ENCODE data around the gene CSF3. TPM values are rescaled to one million over a fixed set of nuclear protein-coding genes. Genes with fewer than 3 reads are reported as not detected.

The CSF3 gene
- total RNA-seq (2012; rRNA removed) = not detected in 2 replicates
- not detected in 2 replicates for polyA plus RNA-seq (2012; rRNA removed)
- polyA plus RNA-seq (2012; cell fraction: cytosol; rRNA removed) = 0.03 and 0.05 TPM in 2 replicates
- polyA plus RNA-seq (2012; cell fraction: nucleus; rRNA removed; ENCODE audit: low replicate concordance) = 0.04 TPM in 1 of 2 replicates, not detected in the other
- Bru-seq, nascent RNA = not detected
- not detected for BruChase-seq, experiment 1, labeled RNA remaining after a 6-hour chase
- BruChase-seq, experiment 2, labeled RNA remaining after a 2-hour chase = not detected
- long read RNA-seq = 0 reads

DNA sequence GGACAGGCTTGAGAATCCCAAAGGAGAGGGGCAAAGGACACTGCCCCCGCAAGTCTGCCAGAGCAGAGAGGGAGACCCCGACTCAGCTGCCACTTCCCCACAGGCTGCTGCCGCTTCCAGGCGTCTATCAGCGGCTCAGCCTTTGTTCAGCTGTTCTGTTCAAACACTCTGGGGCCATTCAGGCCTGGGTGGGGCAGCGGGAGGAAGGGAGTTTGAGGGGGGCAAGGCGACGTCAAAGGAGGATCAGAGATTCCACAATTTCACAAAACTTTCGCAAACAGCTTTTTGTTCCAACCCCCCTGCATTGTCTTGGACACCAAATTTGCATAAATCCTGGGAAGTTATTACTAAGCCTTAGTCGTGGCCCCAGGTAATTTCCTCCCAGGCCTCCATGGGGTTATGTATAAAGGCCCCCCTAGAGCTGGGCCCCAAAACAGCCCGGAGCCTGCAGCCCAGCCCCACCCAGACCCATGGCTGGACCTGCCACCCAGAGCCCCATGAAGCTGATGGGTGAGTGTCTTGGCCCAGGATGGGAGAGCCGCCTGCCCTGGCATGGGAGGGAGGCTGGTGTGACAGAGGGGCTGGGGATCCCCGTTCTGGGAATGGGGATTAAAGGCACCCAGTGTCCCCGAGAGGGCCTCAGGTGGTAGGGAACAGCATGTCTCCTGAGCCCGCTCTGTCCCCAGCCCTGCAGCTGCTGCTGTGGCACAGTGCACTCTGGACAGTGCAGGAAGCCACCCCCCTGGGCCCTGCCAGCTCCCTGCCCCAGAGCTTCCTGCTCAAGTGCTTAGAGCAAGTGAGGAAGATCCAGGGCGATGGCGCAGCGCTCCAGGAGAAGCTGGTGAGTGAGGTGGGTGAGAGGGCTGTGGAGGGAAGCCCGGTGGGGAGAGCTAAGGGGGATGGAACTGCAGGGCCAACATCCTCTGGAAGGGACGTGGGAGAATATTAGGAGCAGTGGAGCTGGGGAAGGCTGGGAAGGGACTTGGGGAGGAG lies at the start of gene CSF3:
TSS of gene CSF3 (plus strand) at position 436 of the 993 bp plus-strand sequence. CDS start at position 471, 35 bp downstream.
- CTCF ChIA-PET = interaction anchor here (1.0 to 1.9 kb wide), 4 partner anchors 12 to 98 kb away, joined by 3 to 7 read pairs (median 4); no protein-coding TSS in a partner anchor
- no peak for DNase-seq
- H3K9ac ChIP-seq (ENCODE audit: low read depth, low read length) = no peak within 1 kb of the TSS
- TF ChIP-seq CTCF (conservative IDR thresholded peaks at IDR 0.05; ENCODE audit: low read depth, low read length) (no peak), MAZ (IDR thresholded peaks at IDR 0.05; ENCODE audit: borderline replicate concordance, low read depth, low read length) (no peak), POLR2A (IDR thresholded peaks at IDR 0.05; ENCODE audit: low read depth, low read length) (no peak), MAFK (IDR thresholded peaks at IDR 0.05; ENCODE audit: low read depth, low read length) (no peak), ELK1 (IDR thresholded peaks at IDR 0.05; ENCODE audit: borderline replicate concordance, low read depth, low read length) (no peak), NFE2L2 (IDR thresholded peaks at IDR 0.05; ENCODE audit: low read depth, low read length) (no peak), BHLHE40 (IDR thresholded peaks at IDR 0.05; ENCODE audit: low read depth, low read length) (no peak), SMC3 (IDR thresholded peaks at IDR 0.05; ENCODE audit: low read depth, low read length) (no peak), RAD21 (IDR thresholded peaks at IDR 0.05; ENCODE audit: low read length) (no peak), FOS (IDR thresholded peaks at IDR 0.05; ENCODE audit: low read depth, low read length) (no peak), MXI1 (IDR thresholded peaks at IDR 0.05; ENCODE audit: borderline replicate concordance, low read depth, low read length) (no peak)

More for the DNA sequence above, at the start of gene CSF3:
- H3K27me3 ChIP-seq (ENCODE audit: control insufficient read depth, insufficient read depth, low read length) = no peaks in the 10 kb centered on the region; the same call in 1 of the 2 replicates
- BruUV-seq (replicated peaks) = no TSS peak
- WGBS, 2 experiments (ENCODE audit: extremely low coverage in 2 of 2, insufficient read length in 1 of 2) = 81% methylated on average over 6 of the region's 20 CpGs; no CpG with 5 or more reads in 1 of the 2 experiments
- peak within 1 kb of the TSS; percentile 92 for H2AK5ac ChIP-seq (ENCODE audit: low read depth, low read length)
- H2BK120ac ChIP-seq (ENCODE audit: low read depth, low read length) = peak within 1 kb of the TSS; percentile 47
- no peaks in the 10 kb centered on the region for H4K20me1 ChIP-seq (ENCODE audit: insufficient read depth, low read length)
- H4K91ac ChIP-seq (ENCODE audit: insufficient read depth, low read depth, low read length) = peak within 1 kb of the TSS; percentile 41; the same call in 1 of the 2 replicates
- peak within 1 kb of the TSS; percentile 18; the same call in 1 of the 2 replicates for H2BK20ac ChIP-seq (ENCODE audit: low read depth, low read length)
- H3K18ac ChIP-seq (ENCODE audit: low read depth, low read length) = no peak within 1 kb of the TSS
- ATAC-seq (ENCODE audit: low read depth) = no peak
- no peak within 1 kb of the TSS for H4K5ac ChIP-seq (ENCODE audit: low read depth, low read length)
- H2BK15ac ChIP-seq (ENCODE audit: low read depth, low read length) = peak within 1 kb of the TSS; percentile 83; the same call in 2 of the 3 replicates
- no peak within 1 kb of the TSS for H3K23ac ChIP-seq (ENCODE audit: low read depth, low read length)
- peaks cover 19% of the 10 kb centered on the region for H3K4me1 ChIP-seq (ENCODE audit: control insufficient read depth, insufficient read depth, low read length)
- no peaks in the 10 kb centered on the region for H3K9me3 ChIP-seq (ENCODE audit: control insufficient read depth, insufficient read depth, low read length)
- no peaks in the 10 kb centered on the region; the same call in 1 of the 2 replicates for H3K9me1 ChIP-seq (ENCODE audit: insufficient read depth, low read length)
- H3K36me3 ChIP-seq (ENCODE audit: control insufficient read depth, insufficient read depth, low read length) = peaks cover 9% of the 10 kb centered on the region; the same call in 1 of the 2 replicates
- 0 out of 4 replicates have a peak, but pooled peaks cover 0 to 6% of the 10 kb centered on the region in 2 experiments for H3K79me1 ChIP-seq (ENCODE audit: low read depth in 1 of 2, low read length in 2 of 2)
- no peak within 1 kb of the TSS for H3K4me2 ChIP-seq (ENCODE audit: low read depth, low read length)
- H3K56ac ChIP-seq (ENCODE audit: extremely low read depth, insufficient read depth, low read length) = no peak within 1 kb of the TSS
- dilution Hi-C loops (cut with HindIII; ENCODE audit: low sequenced_read_pairs, unreplicated experiment) (no loop called here), intact Hi-C loops (cut with micrococcal nuclease) (no loop called here), in situ Hi-C loops (cut with MboI; ENCODE audit: low sequenced_read_pairs) (no loop called here)
- no peak within 1 kb of the TSS for H3K4me3 ChIP-seq (ENCODE audit: insufficient read depth, low read depth, low read length)
- POLR2A ChIA-PET (ENCODE audit: unreplicated experiment) = no interaction called here
- peak within 1 kb of the TSS; percentile 91 for H2AK9ac ChIP-seq (replicated peaks; ENCODE audit: low read depth, low read length, poor library complexity)
- H3K27ac ChIP-seq (ENCODE audit: insufficient read depth, low read length) = no peak within 1 kb of the TSS
- H2BK5ac ChIP-seq (ENCODE audit: low read depth, low read length, poor library complexity, severe bottlenecking) = no peak within 1 kb of the TSS
- peak within 1 kb of the TSS; percentile 80 for H3K4ac ChIP-seq (ENCODE audit: low read depth, low read length)
- peak within 1 kb of the TSS; percentile 16 to 42; a peak in 2 of 4 replicates for H4K8ac ChIP-seq (ENCODE audit: low read depth in 2 of 2, low read length in 2 of 2)
- H2AFZ ChIP-seq (replicated peaks; ENCODE audit: low read length, poor library complexity) = peak within 1 kb of the TSS; percentile 78
- peak within 1 kb of the TSS; percentile 63; the same call in 1 of the 2 replicates for H3K14ac ChIP-seq (replicated peaks; ENCODE audit: low read depth, low read length)
